ENCODE data around the gene ECEL1.
"Not testable (repeated sequence)": the region's sequence is repeated elsewhere in the genome, so short reads cannot be mapped to it uniquely, and the experiment has no call there.

ECEL1 gene

GRCh38 chr2:232458661-232459418 is 28.8 kb downstream of the ECEL1 start:
- no peak for DNase-seq (ENCODE audit: low spot score)

DNA sequence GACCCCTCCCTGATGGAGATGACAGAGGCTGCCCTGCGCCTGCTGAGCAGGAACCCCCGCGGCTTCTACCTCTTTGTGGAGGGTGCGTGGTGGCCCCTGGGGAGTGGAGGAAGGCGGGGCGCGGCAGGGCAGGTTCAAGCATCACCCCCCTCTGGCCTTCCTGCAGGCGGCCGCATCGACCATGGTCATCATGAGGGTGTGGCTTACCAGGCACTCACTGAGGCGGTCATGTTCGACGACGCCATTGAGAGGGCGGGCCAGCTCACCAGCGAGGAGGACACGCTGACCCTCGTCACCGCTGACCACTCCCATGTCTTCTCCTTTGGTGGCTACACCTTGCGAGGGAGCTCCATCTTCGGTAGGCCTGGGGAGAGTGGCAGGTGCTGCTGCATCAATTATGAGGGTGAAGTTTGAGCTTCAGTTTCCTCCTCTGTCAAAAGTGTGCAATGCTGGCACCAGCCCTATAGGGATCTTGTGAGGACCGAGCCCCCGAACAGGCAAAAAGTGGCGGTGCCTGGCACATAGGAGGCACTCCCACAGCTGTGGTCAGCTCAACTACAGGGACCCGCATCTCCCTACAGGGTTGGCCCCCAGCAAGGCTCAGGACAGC is 29.5 kb downstream of the ECEL1 start:
- no peak for DNase-seq (ENCODE audit: low spot score)

DNA sequence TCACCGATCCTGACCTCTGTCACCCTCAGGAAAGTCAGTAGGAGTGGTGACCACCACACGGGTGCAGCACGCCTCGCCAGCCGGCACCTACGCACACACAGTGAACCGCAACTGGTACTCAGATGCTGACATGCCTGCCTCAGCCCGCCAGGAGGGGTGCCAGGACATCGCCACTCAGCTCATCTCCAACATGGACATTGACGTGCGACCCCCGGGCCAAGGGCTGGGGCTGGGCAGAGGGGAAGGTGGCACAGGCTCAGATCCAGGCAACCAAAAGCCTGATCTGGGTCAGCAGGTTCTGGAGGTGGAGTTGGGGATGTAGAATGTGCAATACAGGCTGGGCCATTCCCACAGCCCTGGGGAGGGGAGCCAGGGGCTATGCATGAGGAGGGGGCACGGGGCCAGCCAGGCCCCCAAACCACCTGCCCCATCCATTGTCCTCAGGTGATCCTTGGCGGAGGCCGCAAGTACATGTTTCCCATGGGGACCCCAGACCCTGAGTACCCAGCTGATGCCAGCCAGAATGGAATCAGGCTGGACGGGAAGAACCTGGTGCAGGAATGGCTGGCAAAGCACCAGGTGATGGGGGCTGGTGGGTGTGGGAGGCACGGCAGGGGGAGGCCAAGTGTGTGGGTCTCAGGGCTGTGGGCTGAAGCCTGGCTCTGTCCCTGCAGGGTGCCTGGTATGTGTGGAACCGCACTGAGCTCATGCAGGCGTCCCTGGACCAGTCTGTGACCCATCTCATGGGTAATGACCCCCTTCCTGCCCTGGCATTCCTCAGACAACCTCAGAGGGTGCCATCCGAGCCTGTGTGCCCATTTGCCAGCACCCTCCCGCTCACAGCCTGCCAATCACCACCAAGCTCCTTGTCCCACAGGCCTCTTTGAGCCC is 30.3 kb downstream of the ECEL1 start:
- no peak for DNase-seq (ENCODE audit: low spot score)

GRCh38 chr2:232456296-232457120 is 31.1 kb downstream of the ECEL1 start:
- no peak for DNase-seq (ENCODE audit: low spot score)

GRCh38 chr2:232455426-232456255 is 32.0 kb downstream of the ECEL1 start, which contains the start of gene ALPI:
Gene ALPI (plus strand): TSS chr2:232456153. CDS start chr2:232456200, 47 bp downstream.
- DNase-seq (ENCODE audit: low spot score): no peak

DNA sequence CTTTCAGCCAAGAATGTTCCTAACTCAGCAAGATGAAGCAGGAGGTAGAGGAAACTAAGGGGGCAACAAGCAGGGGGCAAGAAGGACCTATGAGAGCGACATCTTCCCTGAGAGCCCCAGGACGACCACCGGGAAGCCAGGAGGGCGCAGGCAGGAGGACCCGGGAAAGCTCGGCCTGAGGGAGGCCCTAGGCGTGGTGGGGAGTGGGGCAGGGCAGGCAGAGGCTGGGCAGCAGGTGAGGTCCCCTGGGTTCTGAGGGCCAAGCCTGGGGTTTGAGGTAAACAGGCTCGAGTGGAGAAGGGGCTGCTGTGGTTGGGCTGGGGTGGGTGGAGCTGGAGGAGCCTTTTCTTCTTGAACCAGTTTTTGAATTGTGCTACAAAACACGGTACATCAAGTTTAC is 33.0 kb downstream of the ECEL1 start:
- DNase-seq (ENCODE audit: low spot score): no peak

DNA sequence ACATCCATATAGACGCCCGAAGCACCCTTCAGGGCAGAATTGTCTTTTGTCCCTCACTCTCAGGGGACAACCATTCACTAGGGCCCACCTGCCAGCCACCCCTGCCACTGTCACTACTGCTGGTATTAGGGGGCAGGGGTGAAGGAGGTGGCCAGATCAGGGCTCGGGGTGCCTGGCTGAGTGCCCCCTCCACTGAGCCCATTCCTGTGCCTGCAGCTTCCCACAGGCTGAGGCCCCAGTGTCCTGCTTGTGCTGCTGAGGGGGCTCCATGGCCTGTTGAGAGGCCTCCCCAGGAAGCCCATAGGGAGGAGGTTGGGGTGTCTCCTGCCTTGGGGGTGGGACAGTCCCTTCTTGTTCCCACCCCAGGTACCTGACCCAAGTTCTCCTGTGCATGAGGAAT is 36.0 kb downstream of the ECEL1 start:
- not testable (repeated sequence) for DNase-seq (ENCODE audit: low spot score)

DNA sequence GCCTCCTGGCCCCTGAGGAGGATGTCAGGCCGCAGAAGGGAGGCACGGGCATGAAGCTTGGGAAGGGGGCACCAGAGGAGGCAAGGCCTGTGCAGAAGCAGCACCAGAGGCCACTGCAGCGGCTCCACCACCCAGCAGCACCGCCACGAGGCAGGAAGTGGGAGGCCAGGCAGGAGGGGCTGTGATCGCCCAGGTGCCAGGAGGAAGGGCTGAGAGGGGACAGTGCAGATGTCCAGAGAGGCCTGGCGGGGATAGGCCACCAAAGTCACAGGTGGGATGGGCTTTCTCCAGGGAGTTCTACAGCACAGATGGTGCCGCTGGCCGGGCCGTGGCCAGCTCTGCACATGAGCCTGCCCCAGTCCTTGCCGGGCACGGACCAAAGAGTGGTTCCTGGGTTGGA is 37.7 kb downstream of the ECEL1 start:
- DNase-seq (ENCODE audit: low spot score): no peak

DNA sequence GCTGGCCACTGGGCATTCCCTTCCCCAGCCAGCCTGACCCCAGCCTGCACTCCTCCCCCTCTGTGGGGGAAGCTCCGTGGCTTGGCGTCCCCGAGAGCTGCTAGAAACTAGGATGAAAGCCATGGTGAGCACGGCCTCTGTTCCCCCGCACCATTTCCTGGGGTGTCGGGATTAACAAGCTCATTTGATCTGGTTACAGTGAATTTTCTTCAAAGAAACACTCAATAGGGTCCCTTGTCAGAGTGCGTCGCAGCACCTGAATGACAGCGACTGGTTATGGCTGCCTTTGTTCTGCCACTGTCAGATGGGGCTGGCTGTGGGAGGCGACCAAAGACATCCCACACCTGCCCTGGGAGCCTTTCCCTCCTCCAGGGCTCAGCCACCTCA is 39.3 kb downstream of the ECEL1 start:
- no peak for DNase-seq (ENCODE audit: low spot score)

DNA sequence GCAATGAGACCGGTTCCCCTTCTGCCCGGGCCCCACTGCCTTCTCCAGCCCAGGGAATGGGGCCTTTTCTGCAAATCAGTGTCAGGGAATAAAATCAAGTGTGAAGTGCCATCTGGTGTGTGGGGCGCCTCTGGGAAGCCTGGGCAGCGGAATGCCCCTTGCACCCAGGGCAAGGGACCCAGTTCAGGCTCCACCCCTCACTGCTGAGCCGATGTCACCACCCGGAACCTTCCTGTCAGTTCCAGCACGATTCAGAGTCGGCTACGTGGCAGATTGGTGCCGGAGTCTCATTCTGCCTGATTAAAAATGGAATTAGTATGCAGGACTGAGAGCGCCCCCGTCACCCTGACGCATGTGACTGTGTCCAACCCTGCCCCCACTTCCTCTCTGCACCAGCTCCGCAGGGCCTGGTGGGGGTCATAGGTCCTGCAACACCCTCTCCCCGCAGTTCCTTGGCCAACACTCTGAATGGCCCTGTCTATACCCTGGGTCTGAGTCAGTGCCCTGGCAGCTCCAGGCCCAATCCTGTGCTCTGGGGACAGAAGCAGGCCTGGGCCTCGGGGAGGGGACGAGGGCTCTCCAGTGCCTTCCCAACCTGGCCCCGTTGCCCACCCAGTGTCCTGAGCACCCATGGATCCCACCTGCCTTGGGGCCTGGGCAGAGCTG is 39.9 kb downstream of the ECEL1 start:
- no peak for DNase-seq (ENCODE audit: low spot score)

DNA sequence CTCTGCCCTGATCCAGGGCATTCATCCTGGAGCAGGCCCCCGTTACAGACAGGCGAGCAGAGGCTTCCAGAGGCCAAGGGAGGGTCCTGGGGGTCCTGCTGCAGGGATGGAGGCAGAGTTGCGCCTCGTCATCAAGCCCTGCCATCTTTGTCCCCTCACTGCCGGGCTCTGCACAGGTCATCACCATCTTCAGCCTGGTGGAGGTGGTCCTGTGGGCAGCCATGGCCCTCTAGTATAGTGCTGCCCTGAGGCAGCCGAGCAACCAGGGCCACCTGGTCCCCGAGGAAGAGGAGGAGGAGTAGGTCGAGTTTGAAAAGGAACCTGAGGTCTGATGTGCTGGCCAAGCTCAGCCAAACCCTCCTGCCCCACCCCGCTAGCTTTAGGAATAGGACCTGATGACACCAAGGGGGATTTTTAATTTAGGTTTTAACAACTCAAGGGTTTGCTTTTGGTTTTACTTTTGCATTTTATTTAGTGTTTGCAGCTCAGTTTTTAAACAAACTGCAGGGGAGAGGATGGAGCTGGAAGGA is 40.5 kb downstream of the ECEL1 start:
- DNase-seq (ENCODE audit: low spot score): no peak

DNA sequence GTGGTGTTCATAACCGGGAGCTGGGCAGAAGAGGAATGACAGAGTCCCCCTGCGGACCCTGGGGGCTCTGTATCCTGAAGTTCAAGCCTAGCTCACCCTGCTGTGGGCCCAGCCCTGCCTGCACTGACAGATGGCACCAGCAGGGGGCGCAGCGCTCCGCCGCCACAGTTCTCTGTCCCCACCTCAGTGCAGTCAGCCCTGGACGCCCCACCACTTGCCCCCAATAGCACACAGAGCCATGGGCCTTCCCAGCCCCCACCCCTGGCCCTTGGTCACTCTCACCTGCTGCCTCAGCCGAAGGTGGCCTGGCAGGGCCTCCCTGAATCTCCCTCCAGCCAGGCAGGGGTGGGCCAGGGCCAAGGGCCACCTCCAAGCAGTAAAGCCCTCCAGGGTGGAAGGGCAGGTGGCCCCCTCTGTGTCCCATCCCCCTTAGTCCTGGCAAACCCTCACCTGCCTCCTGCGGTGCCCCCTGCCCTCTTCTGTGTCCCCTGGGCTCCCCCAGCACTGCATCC is 41.3 kb downstream of the ECEL1 start:
- DNase-seq (ENCODE audit: low spot score): not testable (repeated sequence)

DNA sequence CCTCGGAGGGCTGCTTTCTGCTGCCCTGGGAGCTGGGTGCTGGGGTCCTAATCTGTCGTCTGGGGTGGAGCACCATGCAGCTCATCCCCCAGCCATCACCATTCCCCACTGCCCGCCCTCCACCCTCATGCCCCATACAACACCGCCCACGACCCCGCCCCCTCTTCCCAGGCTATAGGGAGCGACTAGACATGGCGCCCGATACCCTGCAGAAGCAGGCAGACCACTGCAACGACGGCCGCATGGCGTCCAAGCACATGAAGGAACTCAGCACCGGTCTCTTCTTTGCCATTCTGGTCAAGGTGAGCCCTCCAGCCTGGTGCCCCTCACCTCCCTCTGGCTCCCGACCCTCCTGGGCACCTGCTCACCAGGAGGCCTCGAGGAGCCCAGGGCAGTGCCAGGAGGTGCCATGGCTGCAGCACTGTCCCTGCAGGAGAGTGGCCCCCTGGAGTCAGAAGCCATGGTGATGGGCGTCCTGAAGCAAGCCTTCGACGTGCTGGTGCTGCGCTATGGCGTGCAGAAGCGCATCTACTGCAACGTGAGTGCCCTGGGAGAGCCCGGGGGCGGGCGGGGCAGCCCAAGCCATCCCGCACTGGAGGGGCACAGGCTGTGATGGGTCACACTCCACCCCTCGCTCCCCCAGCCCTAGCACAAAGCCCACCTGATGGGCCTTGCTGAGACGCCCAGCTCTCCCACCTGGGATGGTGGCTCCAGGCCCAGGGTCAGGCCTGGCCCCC is 42.3 kb downstream of the ECEL1 start:
- not testable (repeated sequence) for DNase-seq (ENCODE audit: low spot score)

GRCh38 chr2:232444409-232445148 is 43.1 kb downstream of the ECEL1 start:
- peak; percentile 56 for DNase-seq (ENCODE audit: low spot score)

GRCh38 chr2:232443669-232444408 is 43.8 kb downstream of the ECEL1 start:
- DNase-seq (ENCODE audit: low spot score): not testable (repeated sequence)

- DNase-seq (ENCODE audit: low spot score): not testable (repeated sequence)
Observed at GRCh38 chr2:232443047-232443446, 44.6 kb downstream of the ECEL1 start.

DNA sequence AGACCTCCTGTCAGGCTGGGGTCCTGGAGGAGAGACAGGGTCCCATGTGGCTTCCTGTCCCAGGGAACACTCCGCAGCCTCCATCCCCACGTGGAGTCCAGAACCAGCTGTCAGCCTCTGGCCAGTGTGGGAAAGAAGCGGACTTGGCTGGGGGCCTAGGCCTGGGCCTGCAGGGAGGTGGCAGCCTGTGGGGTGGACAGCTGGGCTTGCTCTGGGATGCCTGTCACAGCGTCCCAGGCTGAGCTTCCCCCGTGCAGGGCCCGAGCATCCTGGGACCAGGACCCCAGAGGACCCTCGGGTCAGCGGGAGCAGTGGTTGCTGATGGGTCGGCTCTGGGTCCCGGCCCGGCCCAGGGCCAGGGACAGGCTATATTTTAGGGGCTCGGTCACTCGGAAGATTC is 45.2 kb downstream of the ECEL1 start:
- DNase-seq (ENCODE audit: low spot score): not testable (repeated sequence)

DNA sequence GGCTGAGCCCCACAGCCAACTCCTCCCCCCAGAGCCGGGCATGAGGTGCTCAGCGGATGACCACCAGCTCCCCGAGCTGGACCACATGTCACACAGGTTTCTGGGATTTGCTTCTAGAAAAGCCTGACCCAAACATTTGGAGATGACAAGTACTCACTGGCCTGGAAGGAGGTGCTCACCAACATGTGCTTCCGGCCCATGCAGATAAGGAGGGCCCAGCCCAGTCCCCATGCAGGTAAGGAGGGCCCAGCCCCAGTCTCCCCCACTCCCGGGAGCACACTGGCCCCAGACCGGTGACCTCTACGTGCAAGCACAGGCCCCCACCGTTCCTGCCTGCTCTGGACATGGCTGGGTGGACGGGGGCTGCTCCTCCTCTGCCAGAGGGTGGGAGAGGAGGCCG is 45.7 kb downstream of the ECEL1 start:
- DNase-seq (ENCODE audit: low spot score): not testable (repeated sequence)
